SK-N-SH (cell line): ENCODE results near the gene GIPC2. TPM values are rescaled to one million over a fixed set of nuclear protein-coding genes. Genes with fewer than 3 reads are reported as not detected.

Source experiments
- CTCF ChIA-PET: fragments of 300-600, 350-600 bp; formaldehyde crosslinking; extraction: SDS; loops from one replicate; lab custom pipeline; 2021; lab: Yijun Ruan, JAX
- POLR2A ChIA-PET: fragments of 350-600 bp; sonication (Branson Sonifier 250); formaldehyde crosslinking; extraction: SDS; loops from one replicate; lab custom pipeline; 2020; ENCODE audit warnings: antibody characterized with exemption, inconsistent platforms; lab: Yijun Ruan, JAX
- DNase-seq: peaks from one replicate; pipeline ENCODE4 v3.0.0; 2012
- H2AFZ ChIP-seq: fragments of 200-600 bp; sonication (generic); 2 replicates; pipeline ENCODE4 v1.8.1; 2016; ENCODE audit warnings: antibody characterized with exemption, mild to moderate bottlenecking, low read depth
- H3F3A ChIP-seq: fragments of 200-600 bp; sonication (generic); replicated peaks from 2 replicates; pipeline ENCODE3; 2016; ENCODE audit warnings: antibody characterized with exemption, mild to moderate bottlenecking; ENCODE audit not compliant: insufficient read depth
- H3K27ac ChIP-seq, 2 experiments: fragments of 200-500 bp in 1 of 2; fragments of 200-600 bp in 1 of 2; sonication (Bioruptor generic) in 1 of 2; sonication (generic), shearing (Covaris generic) in 1 of 2; 2 replicates each; pipeline versions ENCODE4 v1.5.1 to v1.6.1; 2014 to 2016; ENCODE audit warnings: low read depth in 2 of 2, inconsistent platforms in 1 of 2, low read length in 1 of 2, mild to moderate bottlenecking in 1 of 2, mixed read lengths in 1 of 2
- H3K27me3 ChIP-seq: fragments of 200-600 bp; sonication (generic), shearing (Covaris generic); 2 replicates; pipeline ENCODE4 v1.6.1; 2016; ENCODE audit warnings: mixed run types; ENCODE audit not compliant: insufficient read depth
- H3K36me3 ChIP-seq, 2 experiments: fragments of 200-500 bp in 1 of 2; fragments of 200-600 bp in 1 of 2; sonication (Bioruptor generic) in 1 of 2; sonication (generic) in 1 of 2; replicated peaks in 1 of 2; 2 replicates each; pipeline versions ENCODE3 to v1.5.1; 2014 to 2016; ENCODE audit warnings: low read length in 1 of 2, mild to moderate bottlenecking in 1 of 2; ENCODE audit not compliant: insufficient read depth in 2 of 2, control insufficient read depth in 1 of 2
- H3K4me1 ChIP-seq, 2 experiments: fragments of 200-500 bp in 1 of 2; fragments of 200-600 bp in 1 of 2; sonication (Bioruptor generic) in 1 of 2; sonication (generic), shearing (Covaris generic) in 1 of 2; 2 replicates each; pipeline versions ENCODE4 v1.5.1 to v1.6.1; 2014 to 2016; ENCODE audit warnings: low read depth in 1 of 2, low read length in 1 of 2, mixed run types in 1 of 2; ENCODE audit not compliant: insufficient read depth in 2 of 2, control insufficient read depth in 1 of 2
- H3K4me2 ChIP-seq: fragments of 200-600 bp; sonication (generic), shearing (Covaris generic); 2 replicates; pipeline ENCODE4 v1.6.1; 2017; ENCODE audit warnings: mixed run types
- H3K4me3 ChIP-seq, 2 experiments: fragments of 200-500 bp in 1 of 2; fragments of 200-600 bp in 1 of 2; sonication (Bioruptor generic) in 1 of 2; sonication (generic), shearing (Covaris generic) in 1 of 2; 2 replicates each; pipeline versions ENCODE4 v1.5.1 to v1.8.1; 2014 to 2016; ENCODE audit warnings: low read depth in 2 of 2, inconsistent platforms in 1 of 2, low read length in 1 of 2, mild to moderate bottlenecking in 1 of 2, mixed read lengths in 1 of 2, moderate library complexity in 1 of 2
- H3K79me2 ChIP-seq: fragments of 200-600 bp; sonication (generic); 2 replicates; pipeline ENCODE4 v1.8.1; 2017; ENCODE audit warnings: mild to moderate bottlenecking; ENCODE audit not compliant: insufficient read depth
- H3K9ac ChIP-seq: fragments of 200-600 bp; sonication (generic); 2 replicates; pipeline ENCODE4 v1.6.1; 2017; ENCODE audit warnings: mixed run types
- H3K9me2 ChIP-seq: fragments of 200-600 bp; sonication (generic); 2 replicates; pipeline ENCODE4 v1.6.1; 2017; ENCODE audit warnings: mixed run types
- H3K9me3 ChIP-seq: fragments of 200-600 bp; sonication (generic); 2 replicates; pipeline ENCODE4 v1.6.1; 2017; ENCODE audit warnings: mixed run types, mild to moderate bottlenecking, moderate library complexity
- H4K20me1 ChIP-seq: fragments of 200-600 bp; sonication (generic); 2 replicates; pipeline ENCODE4 v1.6.1; 2017; ENCODE audit warnings: mild to moderate bottlenecking, mixed run types; ENCODE audit not compliant: insufficient read depth
- CTCF ChIP-seq: fragments of 200-600 bp; sonication (generic); IDR thresholded peaks from 2 replicates; pipeline ENCODE4 v1.6.1; 2017; ENCODE audit warnings: antibody characterized with exemption, mild to moderate bottlenecking, moderate library complexity
- ELF1 ChIP-seq: IDR thresholded peaks from 2 replicates; pipeline ENCODE4 v1.4.0; 2012
- GABPA ChIP-seq: IDR thresholded peaks from 2 replicates; pipeline ENCODE4 v1.4.0; 2012; ENCODE audit warnings: low read depth, mild to moderate bottlenecking
- JUND ChIP-seq: IDR thresholded peaks from 2 replicates; pipeline ENCODE4 v1.4.0; 2012
- MEF2A ChIP-seq: IDR thresholded peaks from 2 replicates; pipeline ENCODE4 v1.4.0; 2012; ENCODE audit warnings: low read depth, borderline replicate concordance
- NFIC ChIP-seq: IDR thresholded peaks from 2 replicates; pipeline ENCODE4 v1.4.0; 2012; ENCODE audit warnings: borderline replicate concordance
- PBX3 ChIP-seq: IDR thresholded peaks from 2 replicates; pipeline ENCODE4; 2012
- RAD21 ChIP-seq: IDR thresholded peaks from 2 replicates; pipeline ENCODE4 v1.6.1; 2012; ENCODE audit warnings: mild to moderate bottlenecking, low read length
- RCOR1 ChIP-seq: fragments of 150-350 bp; IDR thresholded peaks from 2 replicates; pipeline ENCODE4 v1.6.1; 2017; ENCODE audit warnings: antibody characterized with exemption, low read length
- RXRA ChIP-seq: IDR thresholded peaks from 2 replicates; pipeline ENCODE4 v1.4.0; 2012; ENCODE audit warnings: low read depth, mild to moderate bottlenecking, borderline replicate concordance
- SIN3A ChIP-seq: IDR thresholded peaks from 2 replicates; pipeline ENCODE4 v1.6.1; 2012; ENCODE audit warnings: low read depth, mild to moderate bottlenecking, low read length, moderate library complexity, borderline replicate concordance
- TAF1 ChIP-seq: IDR thresholded peaks from 2 replicates; pipeline ENCODE4 v1.6.1; 2012; ENCODE audit warnings: low read depth, mild to moderate bottlenecking, low read length, moderate library complexity, borderline replicate concordance
- TCF12 ChIP-seq: IDR thresholded peaks from 2 replicates; pipeline ENCODE4 v1.4.0; 2012
- TEAD4 ChIP-seq: IDR thresholded peaks from 2 replicates; pipeline ENCODE4 v1.4.0; 2012; ENCODE audit warnings: mild to moderate bottlenecking, borderline replicate concordance; ENCODE audit not compliant: insufficient read depth
- USF1 ChIP-seq: IDR thresholded peaks from 2 replicates; pipeline ENCODE4 v1.4.0; 2012; ENCODE audit warnings: low read depth, borderline replicate concordance
- YY1 ChIP-seq: IDR thresholded peaks from 2 replicates; pipeline ENCODE4 v1.4.0; 2012; ENCODE audit warnings: low read depth, mild to moderate bottlenecking
- WGBS: methylation state at CpG from one replicate; pipeline ENCODE4 v1.1.6; 2017; ENCODE audit warnings: low lambda C conversion rate; 5-methylcytosine and 5-hydroxymethylcytosine counted together
- polyA plus RNA-seq, 3 experiments: library from polyadenylated mRNA; depleted of rRNA; stranded (reverse); fragments of >200 nt; gene quantifications; 2 replicates each; pipeline ENCODE4 v1.2.3, GENCODE V29; 2012
- TF ChIP-seq, protein P1 (sequence below): fragments of 150-350 bp; IDR thresholded peaks from 2 replicates; pipeline ENCODE4 v1.6.1; 2016; ENCODE audit warnings: mild to moderate bottlenecking, low read depth, low read length

The GIPC2 gene
- polyA plus RNA-seq, 1 of the 3 experiments (the other 2 are of a cell fraction) = 0.02 TPM

GRCh38 chr1:78177708-78178270, 132.0 kb downstream of the GIPC2 start:
- WGBS = 71% methylated on average over 3 of the region's 3 CpGs
- Histone ChIP-seq H3K4me1 (no peaks in the 10 kb centered on the region), H3K9ac (no peak overlapping the region), H3K4me3 (no peak overlapping the region), H3K9me2 (no peaks in the 10 kb centered on the region), H3K36me3 (no peaks in the 10 kb centered on the region), H3K79me2 (no peaks in the 10 kb centered on the region), H3K27me3 (no peaks in the 10 kb centered on the region), H4K20me1 (no peaks in the 10 kb centered on the region), H3K9me3 (no peaks in the 10 kb centered on the region), H3F3A (peaks cover 5% of the 10 kb centered on the region), H3K4me2 (no peak overlapping the region), H2AFZ (no peak overlapping the region), H3K27ac (no peak overlapping the region)
- no peak for TF ChIP-seq PBX3
- TF ChIP-seq RXRA = no peak
- TF ChIP-seq USF1 = no peak
- TF ChIP-seq YY1 = no peak
- no peak for TF ChIP-seq RCOR1
- TF ChIP-seq MEF2A = no peak
- no peak for TF ChIP-seq TEAD4
- no peak for TF ChIP-seq RAD21
- TF ChIP-seq, protein P1, sequence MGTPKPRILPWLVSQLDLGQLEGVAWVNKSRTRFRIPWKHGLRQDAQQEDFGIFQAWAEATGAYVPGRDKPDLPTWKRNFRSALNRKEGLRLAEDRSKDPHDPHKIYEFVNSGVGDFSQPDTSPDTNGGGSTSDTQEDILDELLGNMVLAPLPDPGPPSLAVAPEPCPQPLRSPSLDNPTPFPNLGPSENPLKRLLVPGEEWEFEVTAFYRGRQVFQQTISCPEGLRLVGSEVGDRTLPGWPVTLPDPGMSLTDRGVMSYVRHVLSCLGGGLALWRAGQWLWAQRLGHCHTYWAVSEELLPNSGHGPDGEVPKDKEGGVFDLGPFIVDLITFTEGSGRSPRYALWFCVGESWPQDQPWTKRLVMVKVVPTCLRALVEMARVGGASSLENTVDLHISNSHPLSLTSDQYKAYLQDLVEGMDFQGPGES = no peak
- no peak for TF ChIP-seq SIN3A
- no peak for TF ChIP-seq GABPA
- no peak for TF ChIP-seq ELF1
- no peak for TF ChIP-seq CTCF
- TF ChIP-seq TCF12 = no peak
- TF ChIP-seq JUND = no peak
- no peak for TF ChIP-seq NFIC
- TF ChIP-seq TAF1 = no peak
- no peak for DNase-seq
- ChIA-PET CTCF (no interaction called here), POLR2A (no interaction called here)
